ENCODE data around the gene NFKBIE. TPM values are rescaled to one million over a fixed set of nuclear protein-coding genes. Genes with fewer than 3 reads are reported as not detected.

Gene NFKBIE
- total and polyA plus RNA-seq, 2 of the 13 experiments (the other 11 are each of a cell fraction or from before 2014, with no cell fraction given) = 6.7 to 14.5 TPM

- TF ChIP-seq ZBTB7A (CRISPR knock-in tag; IDR thresholded peaks at IDR 0.05) (no peak), HMGXB3 (CRISPR knock-in tag; IDR thresholded peaks at IDR 0.05; ENCODE audit: borderline replicate concordance) (no peak), CHCHD3 (CRISPR knock-in tag; IDR thresholded peaks at IDR 0.05) (no peak; the same call in 1 of the 2 replicates), ZKSCAN8 (CRISPR knock-in tag; IDR thresholded peaks at IDR 0.05; ENCODE audit: borderline replicate concordance) (no peak), ETS1 (CRISPR knock-in tag; IDR thresholded peaks at IDR 0.05) (no peak), ZNF446 (CRISPR knock-in tag; IDR thresholded peaks at IDR 0.05) (no peak), HNF1B (CRISPR knock-in tag; IDR thresholded peaks at IDR 0.05) (no peak; the same call in none of the 2 replicates), ZNF800 (CRISPR knock-in tag; IDR thresholded peaks at IDR 0.05) (no peak; the same call in 1 of the 2 replicates), PLSCR1 (CRISPR knock-in tag; IDR thresholded peaks at IDR 0.05; ENCODE audit: borderline replicate concordance) (no peak), ZUFSP (CRISPR knock-in tag; IDR thresholded peaks at IDR 0.05; ENCODE audit: borderline replicate concordance) (no peak), IRF2 (CRISPR knock-in tag; IDR thresholded peaks at IDR 0.05) (no peak), TGIF2 (CRISPR knock-in tag; IDR thresholded peaks at IDR 0.05) (no peak), ZNF891 (CRISPR knock-in tag; IDR thresholded peaks at IDR 0.05) (no peak; the same call in 1 of the 2 replicates), DNMT3B (CRISPR knock-in tag; conservative IDR thresholded peaks at IDR 0.05) (0 out of 2 replicates have a peak, but pooled peaks have one; percentile 22), ZNF703 (CRISPR knock-in tag; IDR thresholded peaks at IDR 0.05; ENCODE audit: borderline replicate concordance) (no peak), ZNF143 (CRISPR knock-in tag; IDR thresholded peaks at IDR 0.05) (no peak; the same call in 1 of the 2 replicates)
Observed at GRCh38 chr6:44237021-44237812, 28.1 kb downstream of the NFKBIE start (continued).

Data from HepG2 (cell line).